ENCODE measurements around the gene RAPGEF2.

Gene RAPGEF2

GRCh38 chr4:159152181-159152580 is 49.3 kb downstream of the RAPGEF2 start:
- no peak for TF ChIP-seq GLIS3 (CRISPR knock-in tag; IDR thresholded peaks at IDR 0.05)
- TF ChIP-seq RARB (CRISPR knock-in tag; IDR thresholded peaks at IDR 0.05), result no peak
- no peak for TF ChIP-seq ISL1 (CRISPR knock-in tag; IDR thresholded peaks at IDR 0.05)
- no peak for TF ChIP-seq TOX (CRISPR knock-in tag; IDR thresholded peaks at IDR 0.05; ENCODE audit: borderline replicate concordance)
- no peak for TF ChIP-seq ZNF70 (CRISPR knock-in tag; IDR thresholded peaks at IDR 0.05)
- TF ChIP-seq ZFP3 (CRISPR knock-in tag; IDR thresholded peaks at IDR 0.05), result no peak
- TF ChIP-seq BACH2 (CRISPR knock-in tag; IDR thresholded peaks at IDR 0.05; ENCODE audit: borderline replicate concordance), result no peak
- TF ChIP-seq POU6F1 (CRISPR knock-in tag; IDR thresholded peaks at IDR 0.05; ENCODE audit: borderline replicate concordance, low read depth), result no peak
- TF ChIP-seq ZNF8 (CRISPR knock-in tag; IDR thresholded peaks at IDR 0.05), result no peak
- TF ChIP-seq TCF4 (CRISPR knock-in tag; IDR thresholded peaks at IDR 0.05; ENCODE audit: borderline replicate concordance), result no peak
- no peak for TF ChIP-seq PPARA (CRISPR knock-in tag; IDR thresholded peaks at IDR 0.05; ENCODE audit: borderline replicate concordance)
- no peak for TF ChIP-seq ESRRG (CRISPR knock-in tag; IDR thresholded peaks at IDR 0.05)
- no peak for TF ChIP-seq TSHZ2 (CRISPR knock-in tag; IDR thresholded peaks at IDR 0.05)
- TF ChIP-seq ZNF565 (CRISPR knock-in tag; conservative IDR thresholded peaks at IDR 0.05; ENCODE audit: low read depth), result no peak
- TF ChIP-seq ARNTL (CRISPR knock-in tag; IDR thresholded peaks at IDR 0.05; ENCODE audit: borderline replicate concordance, low read depth), result no peak
- no peak for ATAC-seq

GRCh38 chr4:159153669-159154068 is 50.8 kb downstream of the RAPGEF2 start:
- TF ChIP-seq ARNTL (CRISPR knock-in tag; IDR thresholded peaks at IDR 0.05; ENCODE audit: borderline replicate concordance, low read depth) (no peak), ZC3H10 (CRISPR knock-in tag; IDR thresholded peaks at IDR 0.05) (no peak), CSDC2 (CRISPR knock-in tag; IDR thresholded peaks at IDR 0.05) (no peak), PPARA (CRISPR knock-in tag; IDR thresholded peaks at IDR 0.05; ENCODE audit: borderline replicate concordance) (no peak), ESRRG (CRISPR knock-in tag; IDR thresholded peaks at IDR 0.05) (no peak), PATZ1 (CRISPR knock-in tag; IDR thresholded peaks at IDR 0.05; ENCODE audit: borderline replicate concordance) (no peak), BACH2 (CRISPR knock-in tag; IDR thresholded peaks at IDR 0.05; ENCODE audit: borderline replicate concordance) (no peak), ZNF70 (CRISPR knock-in tag; IDR thresholded peaks at IDR 0.05) (no peak), OSR1 (CRISPR knock-in tag; IDR thresholded peaks at IDR 0.05) (no peak), SNAI2 (CRISPR knock-in tag; IDR thresholded peaks at IDR 0.05) (no peak), TCF4 (CRISPR knock-in tag; IDR thresholded peaks at IDR 0.05; ENCODE audit: borderline replicate concordance) (no peak), ISL1 (CRISPR knock-in tag; IDR thresholded peaks at IDR 0.05) (no peak)
- no peak for ATAC-seq

- ATAC-seq, result no peak
Observed at GRCh38 chr4:159155119-159155518, 52.2 kb downstream of the RAPGEF2 start.

More at GRCh38 chr4:159155119-159155518, 52.2 kb downstream of the RAPGEF2 start:
- TF ChIP-seq ARNTL (CRISPR knock-in tag; IDR thresholded peaks at IDR 0.05; ENCODE audit: borderline replicate concordance, low read depth) (no peak), GLIS3 (CRISPR knock-in tag; IDR thresholded peaks at IDR 0.05) (no peak), PATZ1 (CRISPR knock-in tag; IDR thresholded peaks at IDR 0.05; ENCODE audit: borderline replicate concordance) (no peak), ZNF8 (CRISPR knock-in tag; IDR thresholded peaks at IDR 0.05) (no peak), ZNF565 (CRISPR knock-in tag; conservative IDR thresholded peaks at IDR 0.05; ENCODE audit: low read depth) (no peak), TOX (CRISPR knock-in tag; IDR thresholded peaks at IDR 0.05; ENCODE audit: borderline replicate concordance) (no peak), ZFP30 (CRISPR knock-in tag; IDR thresholded peaks at IDR 0.05) (no peak), SNAI2 (CRISPR knock-in tag; IDR thresholded peaks at IDR 0.05) (no peak), ZNF70 (CRISPR knock-in tag; IDR thresholded peaks at IDR 0.05) (no peak), CSRNP3 (CRISPR knock-in tag; IDR thresholded peaks at IDR 0.05) (no peak), CREB5 (CRISPR knock-in tag; IDR thresholded peaks at IDR 0.05; ENCODE audit: low read depth) (no peak), POU6F1 (CRISPR knock-in tag; IDR thresholded peaks at IDR 0.05; ENCODE audit: borderline replicate concordance, low read depth) (no peak), ZFP3 (CRISPR knock-in tag; IDR thresholded peaks at IDR 0.05) (no peak), CSDC2 (CRISPR knock-in tag; IDR thresholded peaks at IDR 0.05) (no peak), RARB (CRISPR knock-in tag; IDR thresholded peaks at IDR 0.05) (no peak), OSR1 (CRISPR knock-in tag; IDR thresholded peaks at IDR 0.05) (no peak), ESRRG (CRISPR knock-in tag; IDR thresholded peaks at IDR 0.05) (no peak)
